Activated B cell treated with CpG ODN at 0.5 μM for 24 hours (primary cell): Measurements from ENCODE around the gene NEK7. TPM values are rescaled to one million over a fixed set of nuclear protein-coding genes. Genes with fewer than 3 reads are reported as not detected.

Experiments used
- ATAC-seq: fragments of 200-7000 bp; cut with Tn5 transposase; one replicate; pipeline ENCODE4 v1.10.0; 2021; ENCODE audit warnings: low read depth, mild to moderate bottlenecking, moderate library complexity
- CTCF ChIA-PET: fragments of 350-600 bp; sonication (Branson Sonifier 250); formaldehyde crosslinking; loops from one replicate; lab custom pipeline; 2021; ENCODE audit warnings: antibody characterized with exemption; lab: Charles Lee
- POLR2A ChIA-PET: fragments of 350-600 bp; sonication (Branson Sonifier 250); formaldehyde crosslinking; loops from one replicate; lab custom pipeline; 2021; ENCODE audit warnings: antibody characterized with exemption; lab: Charles Lee
- DNase-seq: peaks from one replicate; pipeline ENCODE4 v3.0.0; 2022
- H3K27ac Mint-ChIP-seq: one replicate; pipeline ENCODE4 v1.8.0; 2020; ENCODE audit warnings: mixed read lengths
- H3K27me3 Mint-ChIP-seq: one replicate; pipeline ENCODE4 v1.8.0; 2021; ENCODE audit warnings: mixed read lengths
- H3K36me3 Mint-ChIP-seq: one replicate; pipeline ENCODE4 v1.8.0; 2021; ENCODE audit warnings: low read depth, mixed read lengths
- H3K4me1 Mint-ChIP-seq: one replicate; pipeline ENCODE4 v1.8.0; 2021; ENCODE audit warnings: mixed read lengths
- H3K4me3 Mint-ChIP-seq: one replicate; pipeline ENCODE4 v1.8.0; 2020; ENCODE audit warnings: mild to moderate bottlenecking, mixed read lengths
- H3K9me3 Mint-ChIP-seq: one replicate; pipeline ENCODE4 v1.8.0; 2020; ENCODE audit warnings: mixed read lengths
- CTCF ChIP-seq: fragments of 200-600 bp; IDR thresholded peaks from one replicate; pipeline ENCODE4 v1.8.0; 2022; ENCODE audit warnings: antibody characterized with exemption, mild to moderate bottlenecking
- intact Hi-C: fragments of 100-400 bp; cut with micrococcal nuclease; formaldehyde crosslinking; loops from one replicate; pipeline ENCODE4 v1.15.1; 2024
- total RNA-seq: library from RNA; stranded (reverse); gene quantifications from 2 replicates; pipeline ENCODE4 v1.2.3, GENCODE V29; 2022

Gene NEK7
- total RNA-seq, 1 donor from 2014 or later, result 33.5 TPM

GRCh38 chr1:198361237-198361767 lies 204.5 kb downstream of the NEK7 start:
- CTCF ChIA-PET, result no interaction called here
- ATAC-seq, result no peak
- H3K27me3 Mint-ChIP-seq, result peaks cover 5% of the 10 kb centered on the region
- POLR2A ChIA-PET, result no interaction called here
- no peak for DNase-seq
- no peak for TF ChIP-seq CTCF
- H3K27ac Mint-ChIP-seq, result no peak overlapping the region
- no peak overlapping the region for H3K4me3 Mint-ChIP-seq
- intact Hi-C loops, result no loop called here
- H3K9me3 Mint-ChIP-seq, result no peaks in the 10 kb centered on the region
- no peaks in the 10 kb centered on the region for H3K36me3 Mint-ChIP-seq
- no peaks in the 10 kb centered on the region for H3K4me1 Mint-ChIP-seq

- ATAC-seq (no peak), DNase-seq (no peak)
- intact Hi-C loops, result no loop called here
- CTCF ChIA-PET, result interaction anchor here (1.0 kb wide), 1 partner anchor 275 kb away, joined by 3 read pairs; no protein-coding TSS in a partner anchor
- TF ChIP-seq CTCF, result no peak
- POLR2A ChIA-PET, result no interaction called here
- Mint-ChIP-seq H3K36me3 (no peaks in the 10 kb centered on the region), H3K4me3 (no peak overlapping the region), H3K27ac (no peak overlapping the region), H3K27me3 (peaks cover 6% of the 10 kb centered on the region), H3K4me1 (no peaks in the 10 kb centered on the region), H3K9me3 (peaks cover 8% of the 10 kb centered on the region)
These were observed 206.9 kb downstream of the NEK7 start for GRCh38 chr1:198363625-198364151.

- CTCF ChIA-PET, result interaction anchor here (1.0 kb wide), 1 partner anchor 275 kb away, joined by 3 read pairs; no protein-coding TSS in a partner anchor
- Mint-ChIP-seq H3K27me3 (peaks cover 2% of the 10 kb centered on the region), H3K9me3 (peaks cover 8% of the 10 kb centered on the region), H3K4me3 (no peak overlapping the region), H3K27ac (no peak overlapping the region), H3K36me3 (no peaks in the 10 kb centered on the region), H3K4me1 (no peaks in the 10 kb centered on the region)
- intact Hi-C loops, result no loop called here
- no peak for ATAC-seq
- no peak for TF ChIP-seq CTCF
- POLR2A ChIA-PET, result no interaction called here
- no peak for DNase-seq
These were observed 207.7 kb downstream of the NEK7 start for GRCh38 chr1:198364471-198364870.

- ATAC-seq (no peak), DNase-seq (no peak)
- no peak overlapping the region for H3K27ac Mint-ChIP-seq
- H3K4me1 Mint-ChIP-seq, result no peaks in the 10 kb centered on the region
- CTCF ChIA-PET, result no interaction called here
- no peaks in the 10 kb centered on the region for H3K36me3 Mint-ChIP-seq
- no peak overlapping the region for H3K4me3 Mint-ChIP-seq
- intact Hi-C loops, result no loop called here
- H3K9me3 Mint-ChIP-seq, result peaks cover 8% of the 10 kb centered on the region
- TF ChIP-seq CTCF, result no peak
- POLR2A ChIA-PET, result no interaction called here
- peaks cover 1% of the 10 kb centered on the region for H3K27me3 Mint-ChIP-seq
These were observed 210.5 kb downstream of the NEK7 start for GRCh38 chr1:198367296-198367695.

GRCh38 chr1:198370996-198371395 lies 214.2 kb downstream of the NEK7 start:
- DNase-seq (no peak), ATAC-seq (no peak)
- CTCF ChIA-PET, result no interaction called here
- Mint-ChIP-seq H3K9me3 (peaks cover 10% of the 10 kb centered on the region), H3K36me3 (peaks cover 2% of the 10 kb centered on the region), H3K27me3 (peaks cover 1% of the 10 kb centered on the region), H3K27ac (no peak overlapping the region), H3K4me3 (no peak overlapping the region), H3K4me1 (no peaks in the 10 kb centered on the region)
- intact Hi-C loops, result no loop called here
- POLR2A ChIA-PET, result no interaction called here
- no peak for TF ChIP-seq CTCF

Other genes with a start within 250 kb of the NEK7 start
- not detected in 2 replicates for gene LHX9, start 239.6 kb upstream of the NEK7 start, total RNA-seq